HG03196 (cell line): ENCODE data around the gene KRTAP20-1.

ENCODE experiments used
- ATAC-seq: cut with Tn5 transposase; IDR thresholded peaks from one replicate; pipeline ENCODE4 v1.9.1; 2021; ENCODE audit not compliant: unreplicated experiment

KRTAP20-1 gene

DNA sequence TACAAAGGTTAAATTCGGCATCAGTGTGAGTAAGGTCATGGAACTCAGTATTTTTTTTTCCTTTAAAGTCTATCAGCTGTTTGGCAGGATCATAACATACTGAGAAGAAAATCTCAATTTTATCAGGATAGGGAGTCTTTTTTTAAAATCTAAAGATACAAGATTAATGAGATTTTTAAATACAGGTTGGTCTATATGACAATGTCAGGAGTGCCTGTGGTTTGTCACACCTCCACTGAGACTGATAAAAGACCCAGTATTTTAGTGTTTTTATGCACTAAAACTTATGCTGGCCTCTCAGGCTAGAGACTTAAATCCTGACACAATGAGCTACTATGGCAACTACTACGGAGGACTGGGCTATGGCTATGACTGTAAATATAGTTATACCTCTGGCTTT lies 26.3 kb downstream of the KRTAP20-1 start, which contains the start of gene KRTAP20-3:
Gene KRTAP20-3 (plus strand): TSS at position 301 of the 400 bp plus-strand sequence.
- ATAC-seq: no peak

DNA sequence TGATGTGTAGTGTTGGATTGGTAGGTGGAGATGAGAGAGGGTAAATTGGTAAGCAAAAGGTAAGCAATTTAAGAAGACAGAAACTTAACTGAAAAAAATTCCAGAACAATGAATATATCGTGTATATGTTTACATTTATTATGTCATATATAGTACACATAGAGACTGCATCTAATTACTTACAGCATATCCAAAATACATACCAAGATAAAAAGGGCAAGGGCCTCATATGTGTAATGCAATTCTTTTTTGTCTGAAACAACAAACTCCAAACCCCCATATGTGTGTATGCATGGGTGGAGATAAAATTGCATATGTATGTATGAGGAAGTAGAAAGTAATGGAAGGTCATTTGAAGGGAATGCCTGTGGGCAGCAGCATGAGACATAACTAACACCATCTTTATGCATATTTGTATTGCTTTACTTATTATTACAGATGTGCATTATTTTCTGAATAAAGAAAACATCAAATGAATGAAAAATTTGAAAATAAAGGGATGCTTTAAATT lies 30.7 kb downstream of the KRTAP20-1 start:
- ATAC-seq: no peak

DNA sequence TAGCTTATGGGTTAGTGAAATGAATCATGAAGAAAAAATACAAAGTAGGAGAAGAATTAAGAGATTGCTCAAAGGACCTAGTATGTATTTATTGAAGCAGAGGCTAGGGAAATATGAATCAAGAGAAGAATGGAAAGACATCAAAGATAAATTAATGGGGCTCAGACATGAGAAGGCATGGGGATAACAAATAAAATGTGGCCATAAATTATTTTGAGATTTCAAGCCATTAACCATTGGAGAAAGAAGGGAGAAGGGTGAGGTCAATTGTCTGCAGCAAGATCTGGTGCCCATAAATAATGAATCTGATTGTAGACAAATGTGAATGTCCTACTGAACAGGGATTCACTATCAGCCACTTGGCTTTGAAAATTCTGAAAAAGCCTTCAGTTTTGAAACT lies 36.7 kb downstream of the KRTAP20-1 start:
- ATAC-seq: no peak
